Kidney glomerular epithelial cell (primary cell): ENCODE results near the gene ERBB2.

Experiments used
- DNase-seq: peaks from one replicate; lab custom pipeline; 2025; lab: John Stamatoyannopoulos, UW

Gene ERBB2

GRCh38 chr17:39699818-39700147 is at the start of gene ERBB2:
ERBB2 (plus strand) TSS chr17:39700064; CDS start chr17:39700239, 175 bp downstream.
- peak; percentile 45 for DNase-seq

DNA sequence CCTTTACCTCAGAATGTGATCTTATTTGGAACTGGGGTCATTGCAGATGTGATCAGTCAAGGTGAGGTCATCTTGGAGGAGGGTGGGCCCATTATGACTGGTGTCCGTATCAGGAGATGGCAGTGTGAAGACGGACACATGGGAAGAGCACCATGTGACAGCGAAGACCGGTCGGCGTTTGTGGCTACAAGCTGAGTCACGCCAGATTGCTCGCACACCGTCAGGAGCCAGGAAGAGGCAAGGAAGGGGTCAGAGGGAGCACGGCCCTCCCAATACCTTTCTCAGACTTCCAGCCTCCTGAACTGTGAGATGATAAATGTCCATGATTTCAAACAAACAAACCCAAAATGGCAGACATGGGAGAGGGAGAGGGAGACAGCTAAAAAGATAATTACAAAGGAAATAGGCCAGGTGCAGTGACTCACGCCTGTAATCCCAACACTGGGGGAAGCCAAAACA is 49.7 kb upstream of the ERBB2 start:
- no peak for DNase-seq

GRCh38 chr17:39651923-39652586 is 47.8 kb upstream of the ERBB2 start:
- DNase-seq: no peak

DNA sequence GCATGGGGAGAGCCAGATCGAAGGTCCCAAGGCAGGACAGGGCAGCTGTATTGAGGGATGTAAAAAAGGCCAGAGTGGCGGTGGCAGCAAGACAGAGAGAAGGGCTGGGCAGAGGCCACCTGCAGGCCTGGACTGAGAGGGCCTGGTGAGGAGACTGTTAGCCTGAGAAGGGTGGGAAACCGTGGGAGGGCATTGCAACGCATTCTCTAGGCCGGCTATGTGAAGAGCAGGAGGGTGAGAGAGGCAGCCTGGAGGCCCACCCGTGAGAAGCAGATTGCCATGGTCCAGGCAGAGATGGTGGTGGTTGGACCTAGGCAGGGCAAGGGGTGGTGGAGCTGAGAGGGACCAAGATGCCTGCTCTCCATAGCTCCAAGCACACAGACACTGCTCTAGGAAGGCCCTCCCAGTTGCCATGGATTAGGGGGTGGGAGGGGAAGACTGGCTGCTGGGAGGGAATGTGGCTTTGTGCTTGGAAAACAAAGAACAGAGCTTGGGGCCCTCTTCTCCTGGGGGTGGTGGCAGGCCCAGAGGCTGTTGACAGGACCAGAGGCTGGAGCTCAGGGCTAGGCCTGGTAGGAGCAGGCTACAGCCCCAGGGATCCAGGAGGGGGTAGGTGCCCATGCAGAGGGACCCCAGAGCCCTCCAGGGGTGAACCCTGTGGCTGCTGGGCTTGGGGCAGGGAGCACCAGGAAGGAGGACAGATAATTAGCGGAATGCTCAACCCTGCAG is 47.1 kb upstream of the ERBB2 start:
- DNase-seq: no peak

DNA sequence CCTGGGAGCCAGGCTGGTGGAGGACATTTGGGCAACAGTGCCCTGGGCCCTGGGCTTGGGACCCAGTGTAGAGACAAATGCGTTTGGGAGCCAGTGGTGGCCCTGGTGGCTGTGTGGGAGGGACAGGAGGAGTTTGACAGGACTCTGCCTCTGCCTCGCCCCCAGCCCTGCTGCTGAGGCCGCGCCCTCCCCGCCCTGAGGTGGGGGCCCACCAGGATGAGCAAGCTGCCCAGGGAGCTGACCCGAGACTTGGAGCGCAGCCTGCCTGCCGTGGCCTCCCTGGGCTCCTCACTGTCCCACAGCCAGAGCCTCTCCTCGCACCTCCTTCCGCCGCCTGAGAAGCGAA is 46.6 kb upstream of the ERBB2 start:
- no peak for DNase-seq

- DNase-seq: peak; percentile 21
Measured at GRCh38 chr17:39653662-39654331, 46.1 kb upstream of the ERBB2 start.

DNA sequence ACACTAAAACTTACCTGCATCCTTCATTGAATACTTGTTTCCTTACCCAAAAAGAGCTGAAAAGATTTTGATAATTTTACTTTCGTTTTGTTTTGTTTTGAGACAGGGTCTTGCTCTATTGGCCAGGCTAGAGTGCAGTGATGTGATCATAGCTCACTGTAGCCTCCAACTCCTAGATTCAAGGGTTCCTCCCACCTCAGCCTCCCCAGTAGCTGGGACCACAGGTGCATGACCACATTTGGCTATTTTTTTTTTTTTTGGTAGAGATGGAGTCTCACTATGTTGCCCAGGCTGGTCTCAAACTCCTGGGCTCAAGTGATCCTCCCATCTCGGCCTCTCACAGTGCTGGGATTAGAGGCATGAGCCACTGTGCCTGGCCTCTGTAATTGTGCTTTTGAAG is 44.8 kb upstream of the ERBB2 start:
- DNase-seq: no peak

- no peak for DNase-seq
Measured at GRCh38 chr17:39658346-39658745, 41.5 kb upstream of the ERBB2 start.

GRCh38 chr17:39658760-39659159 is 41.1 kb upstream of the ERBB2 start:
- no peak for DNase-seq

DNA sequence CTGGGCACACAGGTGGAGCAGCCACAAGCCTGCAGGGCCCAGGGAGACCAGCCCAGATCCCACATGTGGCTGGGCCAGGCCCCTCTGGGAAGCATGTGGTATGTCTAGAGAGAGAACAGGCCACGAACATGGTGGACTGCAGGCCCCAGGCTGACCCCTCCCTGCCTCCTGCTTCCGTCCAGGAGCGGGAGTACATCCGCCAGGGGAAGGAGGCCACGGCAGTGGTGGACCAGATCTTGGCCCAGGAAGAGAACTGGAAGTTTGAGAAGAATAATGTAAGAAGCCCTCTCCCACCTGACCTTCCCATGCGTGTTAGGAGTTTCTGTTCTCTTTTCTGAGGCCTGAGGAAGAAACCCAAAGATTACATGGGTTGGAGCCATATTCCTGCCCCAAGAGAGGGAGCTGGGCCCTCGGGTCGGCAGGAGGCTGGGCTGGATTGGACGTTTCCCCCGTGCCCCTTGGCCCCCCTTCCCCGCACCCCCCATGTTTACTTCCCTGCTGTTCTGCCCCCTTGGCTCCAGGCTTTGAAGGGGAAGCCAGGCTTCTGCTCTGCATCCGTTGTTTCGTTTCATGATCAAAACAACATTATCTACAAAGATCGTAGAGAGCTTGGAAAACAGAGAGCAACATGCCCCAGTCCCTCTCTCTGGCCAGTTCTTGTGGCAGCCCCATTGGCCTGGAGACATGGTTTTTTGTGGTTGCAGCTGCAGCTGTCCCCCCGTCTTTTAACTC is 40.4 kb upstream of the ERBB2 start:
- DNase-seq: no peak

DNA sequence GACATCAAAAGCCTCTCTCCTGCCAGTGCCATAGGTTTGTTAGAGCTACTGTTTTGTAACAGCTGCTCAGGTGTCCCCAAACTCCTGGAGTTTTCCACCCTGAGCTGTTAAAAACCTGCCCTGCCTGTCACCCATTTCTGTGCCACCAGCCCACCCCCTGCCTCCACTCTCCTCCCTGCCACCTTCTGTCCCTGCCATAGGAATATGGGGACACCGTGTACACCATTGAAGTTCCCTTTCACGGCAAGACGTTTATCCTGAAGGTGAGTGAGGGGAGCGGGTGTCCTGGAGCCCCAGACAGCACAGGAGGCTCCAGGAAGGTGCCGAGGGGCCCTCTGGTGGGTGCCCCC is 39.9 kb upstream of the ERBB2 start:
- no peak for DNase-seq

GRCh38 chr17:39660397-39661385 is 39.2 kb upstream of the ERBB2 start:
- no peak for DNase-seq

GRCh38 chr17:39661744-39662541 is 37.9 kb upstream of the ERBB2 start:
- DNase-seq: no peak

DNA sequence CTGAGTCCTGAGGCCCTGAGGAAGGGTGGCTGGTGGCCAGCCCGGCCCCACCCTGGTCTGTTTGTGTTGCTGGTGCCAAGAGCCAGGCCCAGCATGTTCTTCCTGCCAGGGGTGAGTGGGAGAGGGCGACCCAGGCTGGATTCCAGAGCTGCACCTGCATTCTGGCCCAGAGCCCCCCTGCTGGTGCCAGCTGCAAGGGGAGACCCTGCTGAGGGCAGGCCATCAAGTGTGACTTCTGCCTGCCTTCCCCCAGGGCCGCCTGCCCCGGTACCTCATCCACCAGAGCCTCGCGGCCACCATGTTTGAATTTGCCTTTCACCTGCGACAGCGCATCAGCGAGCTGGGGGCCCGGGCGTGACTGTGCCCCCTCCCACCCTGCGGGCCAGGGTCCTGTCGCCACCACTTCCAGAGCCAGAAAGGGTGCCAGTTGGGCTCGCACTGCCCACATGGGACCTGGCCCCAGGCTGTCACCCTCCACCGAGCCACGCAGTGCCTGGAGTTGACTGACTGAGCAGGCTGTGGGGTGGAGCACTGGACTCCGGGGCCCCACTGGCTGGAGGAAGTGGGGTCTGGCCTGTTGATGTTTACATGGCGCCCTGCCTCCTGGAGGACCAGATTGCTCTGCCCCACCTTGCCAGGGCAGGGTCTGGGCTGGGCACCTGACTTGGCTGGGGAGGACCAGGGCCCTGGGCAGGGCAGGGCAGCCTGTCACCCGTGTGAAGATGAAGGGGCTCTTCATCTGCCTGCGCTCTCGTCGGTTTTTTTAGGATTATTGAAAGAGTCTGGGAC is 37.1 kb upstream of the ERBB2 start:
- no peak for DNase-seq

GRCh38 chr17:39663340-39663687 is 36.5 kb upstream of the ERBB2 start:
- no peak for DNase-seq

DNA sequence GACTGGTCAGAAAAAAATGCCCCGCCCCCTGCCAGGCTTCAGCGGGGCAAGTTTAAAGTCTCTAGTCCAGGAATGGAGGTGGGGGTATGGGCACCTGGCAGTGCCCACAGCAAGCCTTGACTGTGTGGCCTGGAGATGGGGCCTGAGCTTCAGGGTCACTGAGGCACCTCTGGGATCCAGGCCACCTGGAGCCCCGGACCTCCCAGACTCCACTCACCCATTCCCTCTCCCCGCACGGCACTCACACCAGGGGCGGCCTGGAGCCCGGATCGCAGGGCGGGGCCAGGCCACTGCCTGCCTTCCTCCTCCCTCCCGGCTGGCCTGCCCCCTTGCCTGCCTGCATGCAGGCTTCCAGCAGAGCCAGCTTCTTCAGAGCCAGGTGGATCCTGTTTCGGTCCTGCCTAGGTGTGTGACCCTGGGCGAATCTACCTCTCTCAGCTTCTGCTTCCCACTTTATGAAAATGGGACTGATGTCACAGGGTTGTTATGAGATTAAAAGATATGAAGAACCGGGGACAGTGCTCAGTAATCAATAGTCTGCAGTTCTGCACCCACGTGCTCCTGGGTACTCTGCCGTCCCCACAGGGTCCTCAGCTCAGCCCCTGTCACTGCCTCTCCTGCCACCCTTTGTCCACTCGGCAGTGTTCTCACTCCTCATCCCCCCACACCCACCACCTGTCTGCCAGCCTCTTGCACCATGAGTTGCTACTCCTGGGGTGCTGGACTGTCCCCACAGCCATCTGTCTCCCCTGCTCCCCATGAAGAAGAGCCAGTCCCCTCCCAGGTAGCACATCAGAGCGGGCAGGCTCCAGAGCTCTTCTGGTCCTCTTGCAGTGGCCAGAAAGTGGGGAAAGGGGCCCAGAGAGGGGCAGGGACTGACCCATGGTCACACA is 35.9 kb upstream of the ERBB2 start:
- no peak for DNase-seq

DNA sequence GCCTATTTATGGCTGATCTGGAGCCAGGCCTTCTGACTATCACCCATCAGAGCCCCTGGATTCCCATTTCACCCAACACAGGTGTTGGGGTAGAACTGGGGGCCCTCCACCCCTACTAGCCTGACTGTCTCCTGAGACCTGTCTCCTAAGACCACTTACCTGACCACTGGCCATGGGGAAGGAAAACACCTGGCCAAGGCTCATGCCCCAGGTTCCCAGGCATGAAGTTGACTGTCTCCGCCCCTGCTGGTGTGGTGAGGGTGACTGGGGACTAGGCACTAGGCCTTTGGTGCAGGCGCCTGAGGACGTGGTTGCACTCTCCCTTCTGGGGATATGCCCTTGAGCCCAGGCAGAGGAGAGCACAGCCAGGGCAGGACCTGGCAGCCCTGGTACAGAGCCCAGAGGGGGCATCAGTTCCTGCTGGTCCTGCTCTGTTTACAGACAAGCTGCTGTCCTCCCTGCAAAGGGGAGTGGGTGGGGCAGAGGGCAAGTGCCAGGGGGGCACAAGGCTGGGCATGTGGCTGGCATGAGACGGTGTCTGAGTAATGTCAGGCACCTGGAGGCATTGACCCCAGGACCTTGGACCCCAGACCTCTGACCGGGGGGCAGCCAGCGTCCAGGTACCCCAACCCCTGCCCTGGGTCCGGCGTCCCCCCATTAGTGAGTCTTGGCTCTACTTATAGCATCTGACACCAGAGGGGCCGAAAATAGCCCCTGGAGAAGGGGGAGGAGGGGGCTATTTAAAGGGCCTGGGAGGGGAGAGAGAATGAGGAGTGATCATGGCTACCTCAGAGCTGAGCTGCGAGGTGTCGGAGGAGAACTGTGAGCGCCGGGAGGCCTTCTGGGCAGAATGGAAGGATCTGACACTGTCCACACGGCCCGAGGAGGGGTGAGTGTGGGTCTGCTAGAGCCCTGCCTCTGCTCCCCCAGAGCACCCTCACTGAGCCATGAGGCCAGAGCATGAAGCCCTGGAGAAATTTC is 35.0 kb upstream of the ERBB2 start, which contains the start of gene TCAP:
Gene TCAP (plus strand): TSS at position 769 of the 981 bp plus-strand sequence. CDS start 11 bp downstream, at position 780.
- DNase-seq: no peak
